Esophagus squamous epithelium (tissue), 4 donors: ENCODE data around the gene KLHL2.

ENCODE experiments used
- POLR2A ChIP-seq, 4 donors: fragments of 450-650 bp; IDR thresholded peaks; one replicate each; pipeline ENCODE4 v1.6.1; 2017; ENCODE audit warnings: antibody characterized with exemption in 4 of 4, mild to moderate bottlenecking in 4 of 4, moderate library complexity in 3 of 4
- TF ChIP-seq, protein P1 (sequence below), 6 experiments: fragments of 450-650 bp in 4 of 6; fragments of 200-600 bp in 2 of 6; sonication (generic) in 2 of 6; IDR thresholded peaks; one replicate each; pipeline ENCODE4 v1.5.1; 2016 to 2019; ENCODE audit warnings: antibody characterized with exemption in 6 of 6, mild to moderate bottlenecking in 4 of 6, moderate library complexity in 4 of 6

DNA sequence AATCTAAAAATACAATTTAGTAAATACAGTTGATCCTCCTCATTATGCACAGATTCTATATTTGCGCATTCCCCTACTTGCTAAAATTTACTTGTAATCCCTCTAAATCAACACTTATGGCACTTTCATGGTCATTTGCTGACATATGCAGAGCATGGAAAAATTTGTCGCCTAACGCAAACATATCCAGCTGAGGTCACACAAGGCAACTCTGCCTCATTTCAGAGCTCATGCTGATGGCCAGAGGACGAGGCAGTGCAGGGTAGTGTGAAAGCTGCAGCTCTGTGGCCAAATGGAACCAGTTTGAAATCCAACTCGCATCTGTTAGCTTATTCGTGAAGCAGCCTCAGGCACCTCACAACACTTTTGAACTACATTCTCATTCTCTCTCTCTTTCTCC lies 39.7 kb upstream of the KLHL2 start:
- TF ChIP-seq, protein P1, sequence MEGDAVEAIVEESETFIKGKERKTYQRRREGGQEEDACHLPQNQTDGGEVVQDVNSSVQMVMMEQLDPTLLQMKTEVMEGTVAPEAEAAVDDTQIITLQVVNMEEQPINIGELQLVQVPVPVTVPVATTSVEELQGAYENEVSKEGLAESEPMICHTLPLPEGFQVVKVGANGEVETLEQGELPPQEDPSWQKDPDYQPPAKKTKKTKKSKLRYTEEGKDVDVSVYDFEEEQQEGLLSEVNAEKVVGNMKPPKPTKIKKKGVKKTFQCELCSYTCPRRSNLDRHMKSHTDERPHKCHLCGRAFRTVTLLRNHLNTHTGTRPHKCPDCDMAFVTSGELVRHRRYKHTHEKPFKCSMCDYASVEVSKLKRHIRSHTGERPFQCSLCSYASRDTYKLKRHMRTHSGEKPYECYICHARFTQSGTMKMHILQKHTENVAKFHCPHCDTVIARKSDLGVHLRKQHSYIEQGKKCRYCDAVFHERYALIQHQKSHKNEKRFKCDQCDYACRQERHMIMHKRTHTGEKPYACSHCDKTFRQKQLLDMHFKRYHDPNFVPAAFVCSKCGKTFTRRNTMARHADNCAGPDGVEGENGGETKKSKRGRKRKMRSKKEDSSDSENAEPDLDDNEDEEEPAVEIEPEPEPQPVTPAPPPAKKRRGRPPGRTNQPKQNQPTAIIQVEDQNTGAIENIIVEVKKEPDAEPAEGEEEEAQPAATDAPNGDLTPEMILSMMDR (IDR thresholded peaks at IDR 0.05), result no peak
- TF ChIP-seq POLR2A (IDR thresholded peaks at IDR 0.05), result no peak
